Astrocyte (in vitro differentiated cells and primary cell): ENCODE results near the gene CKAP5. TPM values are rescaled to one million over a fixed set of nuclear protein-coding genes. Genes with fewer than 3 reads are reported as not detected.

Source experiments
- DNase-seq: peaks from one replicate; pipeline ENCODE4 v3.0.0-alpha.2; 2010; ENCODE audit warnings: low read depth
- FAIRE-seq: peaks from 2 replicates; lab custom pipeline; 2011; peaks lifted over from hg19 to GRCh38; lab: Jason Lieb, UNC
- H2AFZ ChIP-seq: 2 replicates; pipeline ENCODE4 v1.6.0; 2012; ENCODE audit warnings: low read depth, low read length, inconsistent platforms
- H3K27ac ChIP-seq: 2 replicates; pipeline ENCODE4 v1.5.1; 2011; ENCODE audit warnings: low read depth, low read length, inconsistent platforms
- H3K27me3 ChIP-seq: 2 replicates; pipeline ENCODE4 v1.6.0; 2011; ENCODE audit warnings: low read length, inconsistent platforms; ENCODE audit not compliant: insufficient read depth
- H3K36me3 ChIP-seq: 2 replicates; pipeline ENCODE4 v1.5.1; 2011; ENCODE audit warnings: low read length, inconsistent platforms; ENCODE audit not compliant: insufficient read depth
- H3K4me1 ChIP-seq: 2 replicates; pipeline ENCODE4 v1.5.1; 2011; ENCODE audit warnings: low read length, inconsistent platforms; ENCODE audit not compliant: insufficient read depth
- H3K4me2 ChIP-seq: 2 replicates; pipeline ENCODE4 v1.6.0; 2012; ENCODE audit warnings: low read length, inconsistent platforms
- H3K4me3 ChIP-seq: 2 replicates; pipeline ENCODE4 v1.5.1; 2011; ENCODE audit warnings: low read depth, mild to moderate bottlenecking, low read length, inconsistent platforms; ENCODE audit not compliant: insufficient read depth
- H3K79me2 ChIP-seq: 2 replicates; pipeline ENCODE4 v1.6.0; 2012; ENCODE audit warnings: mild to moderate bottlenecking, low read length, inconsistent platforms; ENCODE audit not compliant: insufficient read depth
- H3K9ac ChIP-seq: 2 replicates; pipeline ENCODE4 v1.6.0; 2012; ENCODE audit warnings: mild to moderate bottlenecking, low read length, inconsistent platforms
- H3K9me3 ChIP-seq: 2 replicates; pipeline ENCODE4 v1.5.1; 2012; ENCODE audit warnings: low read depth, mild to moderate bottlenecking, low read length, inconsistent platforms; ENCODE audit not compliant: insufficient read depth
- H4K20me1 ChIP-seq: 2 replicates; pipeline ENCODE4 v1.6.0; 2012; ENCODE audit warnings: low read length, inconsistent platforms; ENCODE audit not compliant: insufficient read depth
- H3K27ac Mint-ChIP-seq: one replicate; pipeline ENCODE4 v1.8.0; 2021; ENCODE audit warnings: mild to moderate bottlenecking, mixed read lengths; ENCODE audit not compliant: unreplicated experiment
- H3K27me3 Mint-ChIP-seq: one replicate; pipeline ENCODE4 v1.8.0; 2021; ENCODE audit warnings: low read depth, mixed read lengths; ENCODE audit not compliant: unreplicated experiment
- H3K36me3 Mint-ChIP-seq: one replicate; pipeline ENCODE4 v1.8.0; 2021; ENCODE audit warnings: low read depth, mixed read lengths; ENCODE audit not compliant: unreplicated experiment
- H3K4me1 Mint-ChIP-seq: one replicate; pipeline ENCODE4 v1.8.0; 2021; ENCODE audit warnings: low read depth, mixed read lengths; ENCODE audit not compliant: unreplicated experiment
- H3K4me3 Mint-ChIP-seq: one replicate; pipeline ENCODE4 v1.8.0; 2021; ENCODE audit warnings: mild to moderate bottlenecking, moderate library complexity, mixed read lengths; ENCODE audit not compliant: unreplicated experiment
- H3K9me3 Mint-ChIP-seq: one replicate; pipeline ENCODE4 v1.8.0; 2021; ENCODE audit warnings: mild to moderate bottlenecking, mixed read lengths; ENCODE audit not compliant: unreplicated experiment
- CTCF ChIP-seq: IDR thresholded peaks from 2 replicates; pipeline ENCODE4 v1.5.1; 2011; ENCODE audit warnings: low read depth, mild to moderate bottlenecking, inconsistent platforms, low read length, moderate library complexity; ENCODE audit not compliant: insufficient read depth
- EZH2 ChIP-seq: IDR thresholded peaks from 2 replicates; pipeline ENCODE4 v1.6.1; 2012; ENCODE audit warnings: mild to moderate bottlenecking, low read length, inconsistent platforms; ENCODE audit not compliant: insufficient read depth
- total RNA-seq: library from RNA; stranded (reverse); gene quantifications from 2 replicates; pipeline ENCODE4 v1.2.1, GENCODE V29; 2021

CKAP5 gene
- total RNA-seq, 1 donor from 2014 or later = 99.9 TPM

DNA sequence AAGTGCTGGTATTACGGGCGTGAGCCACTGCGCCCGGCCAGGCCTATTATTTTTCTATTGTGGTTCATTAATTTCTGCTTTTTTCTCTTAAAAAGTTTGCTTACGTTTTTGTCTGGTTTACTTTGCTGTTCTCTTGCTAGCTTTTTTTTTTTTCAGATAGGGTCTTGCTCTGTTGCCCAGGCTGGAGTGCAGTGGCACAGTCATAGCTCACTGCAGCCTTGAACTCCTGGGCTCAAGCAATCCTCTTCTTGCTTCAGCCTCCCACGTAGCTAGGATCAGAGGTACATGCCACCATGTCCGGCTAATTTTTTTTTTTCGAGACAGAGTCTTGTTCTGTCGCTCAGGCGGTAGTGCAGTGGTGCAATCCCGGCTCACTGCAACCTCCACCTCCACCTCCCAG is 108.4 kb downstream of the CKAP5 start:
- H3K9me3 ChIP-seq = no peaks in the 10 kb centered on the region
- no peaks in the 10 kb centered on the region for H4K20me1 ChIP-seq
- H3K36me3 ChIP-seq = peaks cover 6% of the 10 kb centered on the region
- H3K79me2 ChIP-seq = no peaks in the 10 kb centered on the region
- H3K4me3 Mint-ChIP-seq = no peak overlapping the region
- FAIRE-seq = no peak
- no peak overlapping the region for H3K4me2 ChIP-seq
- no peak overlapping the region for H3K9ac ChIP-seq
- no peaks in the 10 kb centered on the region for H3K27me3 ChIP-seq
- peaks cover 19% of the 10 kb centered on the region for H3K36me3 Mint-ChIP-seq
- H2AFZ ChIP-seq = no peak overlapping the region
- no peaks in the 10 kb centered on the region for H3K4me1 ChIP-seq
- no peak for TF ChIP-seq CTCF
- TF ChIP-seq EZH2 = no peak
- H3K27me3 Mint-ChIP-seq = no peaks in the 10 kb centered on the region
- DNase-seq = no peak
- no peaks in the 10 kb centered on the region for H3K4me1 Mint-ChIP-seq
- H3K4me3 ChIP-seq = no peak overlapping the region
- no peak overlapping the region for H3K27ac ChIP-seq
- H3K9me3 Mint-ChIP-seq = no peaks in the 10 kb centered on the region
- no peak overlapping the region for H3K27ac Mint-ChIP-seq

DNA sequence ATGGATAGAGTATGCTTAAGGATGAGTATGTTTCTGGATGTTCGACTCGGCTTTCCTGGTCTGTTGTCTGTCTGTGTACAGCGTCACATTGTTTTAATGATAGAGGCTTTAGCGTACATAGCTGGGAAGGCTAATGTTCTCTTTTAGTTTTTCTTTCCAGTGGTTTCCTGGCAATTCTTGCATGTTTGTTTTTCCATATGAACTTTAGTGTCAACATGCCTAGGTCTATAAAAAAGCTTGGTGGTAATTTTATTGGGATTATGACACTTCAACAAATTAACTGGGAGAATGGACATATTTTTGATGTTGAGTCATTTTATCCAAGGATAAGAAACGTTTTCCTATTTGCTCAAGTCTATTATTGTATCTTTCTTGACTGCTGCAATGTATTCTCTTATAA is 109.5 kb downstream of the CKAP5 start:
- H3K27me3 ChIP-seq = no peaks in the 10 kb centered on the region
- H3K27ac ChIP-seq = no peak overlapping the region
- no peak for TF ChIP-seq CTCF
- TF ChIP-seq EZH2 = no peak
- H3K4me1 ChIP-seq = no peaks in the 10 kb centered on the region
- Mint-ChIP-seq H3K27ac (no peak overlapping the region), H3K9me3 (no peaks in the 10 kb centered on the region), H3K4me1 (no peaks in the 10 kb centered on the region), H3K27me3 (no peaks in the 10 kb centered on the region), H3K36me3 (peaks cover 10% of the 10 kb centered on the region), H3K4me3 (no peak overlapping the region)
- no peak overlapping the region for H2AFZ ChIP-seq
- no peak overlapping the region for H3K4me2 ChIP-seq
- no peak overlapping the region for H3K4me3 ChIP-seq
- H4K20me1 ChIP-seq = no peaks in the 10 kb centered on the region
- no peak for DNase-seq
- no peaks in the 10 kb centered on the region for H3K79me2 ChIP-seq
- FAIRE-seq = no peak
- H3K36me3 ChIP-seq = no peaks in the 10 kb centered on the region
- no peak overlapping the region for H3K9ac ChIP-seq
- no peaks in the 10 kb centered on the region for H3K9me3 ChIP-seq

DNA sequence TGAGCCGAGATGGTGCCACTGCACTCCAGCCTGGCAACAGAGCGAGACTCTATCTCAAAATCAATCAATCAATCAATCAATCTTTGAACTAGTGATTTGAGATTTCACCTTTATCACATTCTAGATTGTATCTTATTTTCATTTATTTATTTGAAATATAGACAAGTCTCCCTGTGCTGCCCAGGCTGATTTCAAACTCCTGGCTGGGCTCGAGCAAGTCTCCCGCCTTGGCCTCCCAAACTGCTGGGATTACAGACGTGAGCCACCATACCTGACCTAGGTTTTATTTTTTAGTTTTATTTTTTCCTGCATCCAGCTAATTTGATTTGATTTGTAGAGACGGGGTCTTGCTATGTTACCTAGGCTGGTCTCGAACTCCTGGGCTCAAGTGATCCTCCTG is 109.9 kb downstream of the CKAP5 start:
- H3K9ac ChIP-seq = no peak overlapping the region
- DNase-seq (no peak), FAIRE-seq (no peak)
- TF ChIP-seq CTCF (no peak), EZH2 (no peak)
- no peak overlapping the region for H3K4me2 ChIP-seq
- Mint-ChIP-seq H3K4me1 (no peaks in the 10 kb centered on the region), H3K27me3 (no peaks in the 10 kb centered on the region), H3K9me3 (no peaks in the 10 kb centered on the region), H3K27ac (no peak overlapping the region), H3K4me3 (no peak overlapping the region), H3K36me3 (peaks cover 8% of the 10 kb centered on the region)
- H3K9me3 ChIP-seq = no peaks in the 10 kb centered on the region
- H4K20me1 ChIP-seq = no peaks in the 10 kb centered on the region
- no peaks in the 10 kb centered on the region for H3K79me2 ChIP-seq
- H2AFZ ChIP-seq = no peak overlapping the region
- H3K4me3 ChIP-seq = no peak overlapping the region
- H3K27ac ChIP-seq = no peak overlapping the region
- no peaks in the 10 kb centered on the region for H3K27me3 ChIP-seq
- no peaks in the 10 kb centered on the region for H3K4me1 ChIP-seq
- no peaks in the 10 kb centered on the region for H3K36me3 ChIP-seq
